ENCODE results near the gene NDUFS7. TPM values are rescaled to one million over a fixed set of nuclear protein-coding genes. Genes with fewer than 3 reads are reported as not detected.

NDUFS7 gene
- total RNA-seq, 1 donor from 2014 or later, result 76.7 TPM

GRCh38 chr19:1399745-1400144 lies 16.0 kb downstream of the NDUFS7 start:
- TF ChIP-seq, protein P1, sequence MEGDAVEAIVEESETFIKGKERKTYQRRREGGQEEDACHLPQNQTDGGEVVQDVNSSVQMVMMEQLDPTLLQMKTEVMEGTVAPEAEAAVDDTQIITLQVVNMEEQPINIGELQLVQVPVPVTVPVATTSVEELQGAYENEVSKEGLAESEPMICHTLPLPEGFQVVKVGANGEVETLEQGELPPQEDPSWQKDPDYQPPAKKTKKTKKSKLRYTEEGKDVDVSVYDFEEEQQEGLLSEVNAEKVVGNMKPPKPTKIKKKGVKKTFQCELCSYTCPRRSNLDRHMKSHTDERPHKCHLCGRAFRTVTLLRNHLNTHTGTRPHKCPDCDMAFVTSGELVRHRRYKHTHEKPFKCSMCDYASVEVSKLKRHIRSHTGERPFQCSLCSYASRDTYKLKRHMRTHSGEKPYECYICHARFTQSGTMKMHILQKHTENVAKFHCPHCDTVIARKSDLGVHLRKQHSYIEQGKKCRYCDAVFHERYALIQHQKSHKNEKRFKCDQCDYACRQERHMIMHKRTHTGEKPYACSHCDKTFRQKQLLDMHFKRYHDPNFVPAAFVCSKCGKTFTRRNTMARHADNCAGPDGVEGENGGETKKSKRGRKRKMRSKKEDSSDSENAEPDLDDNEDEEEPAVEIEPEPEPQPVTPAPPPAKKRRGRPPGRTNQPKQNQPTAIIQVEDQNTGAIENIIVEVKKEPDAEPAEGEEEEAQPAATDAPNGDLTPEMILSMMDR (IDR thresholded peaks at IDR 0.05), result no peak
- H3K27me3 ChIP-seq (ENCODE audit: low read depth), result peaks cover 29% of the 10 kb centered on the region
- intact Hi-C loops (cut with DNase I), result no loop called here
- H3K9me3 ChIP-seq, result no peaks in the 10 kb centered on the region
- no peak for DNase-seq
- no peaks in the 10 kb centered on the region for H3K36me3 ChIP-seq
- peaks cover 26% of the 10 kb centered on the region for H3K4me1 ChIP-seq
- H3K27ac ChIP-seq, result no peak overlapping the region
- no peak for ATAC-seq
- no peak overlapping the region for H3K4me3 ChIP-seq

- TF ChIP-seq, protein P1 (IDR thresholded peaks at IDR 0.05), result no peak
These were observed 16.8 kb downstream of the NDUFS7 start for GRCh38 chr19:1400281-1401137.

DNA sequence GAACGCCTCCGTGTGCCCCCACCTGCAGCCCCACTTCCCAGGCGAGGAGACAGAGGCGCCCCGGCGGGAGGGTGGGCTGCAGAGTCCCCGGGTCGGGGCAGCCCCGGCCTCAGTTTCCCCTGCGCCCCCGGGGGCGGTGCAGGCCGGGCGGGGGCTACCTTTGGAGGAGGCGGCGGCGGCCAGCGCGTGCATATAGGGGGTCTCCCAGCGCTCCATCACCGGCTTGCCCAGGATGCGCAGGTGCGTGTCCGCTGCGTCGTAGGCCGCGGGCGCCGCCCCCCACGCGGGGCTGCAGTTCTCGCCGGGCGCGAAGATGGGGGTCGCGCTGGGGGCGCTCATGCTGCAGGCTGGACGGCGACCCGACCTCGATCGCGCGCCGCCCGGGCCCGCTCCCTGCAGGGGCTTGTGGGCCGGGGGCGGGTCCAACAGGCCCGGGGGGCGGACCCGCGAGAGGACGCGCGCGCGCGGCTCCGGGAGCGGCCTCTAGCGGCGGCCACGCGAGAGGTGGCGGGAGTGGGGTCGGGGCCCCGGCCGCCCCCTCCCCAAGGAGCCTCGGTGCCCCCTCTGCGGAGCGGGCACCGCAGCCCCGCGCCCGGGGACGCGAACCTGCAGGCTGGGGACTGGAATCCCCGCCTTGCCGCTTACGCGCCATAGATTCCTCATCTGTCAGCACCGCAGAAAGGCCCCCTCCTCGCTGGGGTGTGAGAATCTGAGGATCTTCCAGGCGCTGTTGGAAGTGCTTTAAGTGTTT lies 17.6 kb downstream of the NDUFS7 start, which contains the start of gene GAMT:
TSS of gene GAMT (minus strand) at position 405 of the 751 bp plus-strand sequence. CDS start at position 339, 66 bp downstream.
- TF ChIP-seq, protein P1 (IDR thresholded peaks at IDR 0.05), result peak; percentile 46
- Histone ChIP-seq H3K4me3 (peak within 1 kb of the TSS; percentile 71), H3K27ac (no peak within 1 kb of the TSS), H3K9me3 (no peaks in the 10 kb centered on the region), H3K27me3 (ENCODE audit: low read depth) (peaks cover 29% of the 10 kb centered on the region), H3K4me1 (peaks cover 28% of the 10 kb centered on the region), H3K36me3 (no peaks in the 10 kb centered on the region)
- ATAC-seq (peak; percentile 68 to 71), DNase-seq (no peak)
- intact Hi-C loops (cut with DNase I), result no loop called here

More at GRCh38 chr19:1400281-1401137, 16.8 kb downstream of the NDUFS7 start:
- Histone ChIP-seq H3K4me3 (peak overlapping the region; percentile 71), H3K36me3 (no peaks in the 10 kb centered on the region), H3K27ac (no peak overlapping the region), H3K27me3 (ENCODE audit: low read depth) (peaks cover 29% of the 10 kb centered on the region), H3K9me3 (no peaks in the 10 kb centered on the region), H3K4me1 (peaks cover 26% of the 10 kb centered on the region)
- peak; percentile 32 to 34 for ATAC-seq
- intact Hi-C loops (cut with DNase I), result no loop called here
- DNase-seq, result no peak

DNA sequence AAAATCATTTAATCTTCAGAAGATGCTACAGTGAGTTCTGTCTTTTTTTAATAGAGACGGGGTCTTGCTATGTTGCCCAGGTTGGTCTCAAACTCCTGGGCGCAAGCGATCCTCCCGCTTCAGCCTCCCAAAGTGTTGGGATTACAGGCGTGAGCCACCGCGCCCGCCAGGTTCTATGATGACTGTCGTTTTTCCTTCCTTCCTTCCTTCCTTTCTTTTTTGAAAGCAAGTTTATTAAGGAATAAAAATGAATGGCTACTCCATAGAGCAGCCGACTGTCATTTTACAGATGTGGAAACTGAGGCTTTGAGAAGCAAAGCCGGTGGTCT lies 18.1 kb downstream of the NDUFS7 start:
- Histone ChIP-seq H3K4me1 (peaks cover 33% of the 10 kb centered on the region), H3K9me3 (no peaks in the 10 kb centered on the region), H3K36me3 (no peaks in the 10 kb centered on the region), H3K4me3 (peak overlapping the region; percentile 71), H3K27ac (no peak overlapping the region), H3K27me3 (ENCODE audit: low read depth) (peaks cover 29% of the 10 kb centered on the region)
- TF ChIP-seq, protein P1 (IDR thresholded peaks at IDR 0.05), result no peak
- intact Hi-C loops (cut with DNase I), result no loop called here
- DNase-seq, result no peak
- ATAC-seq, result no peak

DNA sequence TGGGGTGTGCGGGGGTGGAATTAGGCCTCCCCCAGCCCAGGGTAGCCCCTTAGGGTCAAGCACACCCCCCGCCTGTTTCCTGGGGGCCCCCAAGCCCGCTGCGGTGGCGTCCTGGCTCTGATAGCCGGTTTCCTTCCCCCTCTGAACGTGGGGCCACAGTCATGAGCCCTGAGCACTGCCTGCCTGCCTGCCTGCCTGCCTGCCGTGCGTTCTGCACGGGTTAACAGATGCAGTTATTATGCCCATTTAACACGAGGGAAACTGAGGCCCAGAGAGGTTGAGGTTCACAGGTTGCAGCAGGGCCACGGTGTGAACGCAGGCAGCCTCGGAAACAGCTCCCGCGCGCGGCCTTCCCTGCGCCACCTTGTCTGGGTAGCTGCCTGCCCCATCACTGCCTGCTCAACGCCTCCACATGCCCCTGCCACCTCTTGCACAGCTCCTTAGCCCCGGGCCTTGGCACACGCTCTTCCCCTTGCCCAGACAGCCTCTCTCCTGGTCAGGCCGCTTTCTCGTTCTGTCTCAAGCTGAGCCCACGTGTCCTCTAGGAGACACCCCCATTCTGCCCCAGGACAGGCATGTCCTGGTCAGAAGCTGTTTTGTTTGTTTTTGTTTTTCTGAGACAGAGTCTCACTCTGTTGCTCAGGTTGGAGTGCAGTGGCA lies 18.8 kb downstream of the NDUFS7 start:
- H3K36me3 ChIP-seq, result no peaks in the 10 kb centered on the region
- peaks cover 33% of the 10 kb centered on the region for H3K4me1 ChIP-seq
- no peak overlapping the region for H3K4me3 ChIP-seq
- no peaks in the 10 kb centered on the region for H3K9me3 ChIP-seq
- DNase-seq (no peak), ATAC-seq (no peak)
- no peak overlapping the region for H3K27ac ChIP-seq
- H3K27me3 ChIP-seq (ENCODE audit: low read depth), result peaks cover 29% of the 10 kb centered on the region
- intact Hi-C loops (cut with DNase I), result no loop called here
- TF ChIP-seq, protein P1 (IDR thresholded peaks at IDR 0.05), result no peak
